H4 (cell line): ENCODE data around the gene FBXW7. TPM values are rescaled to one million over a fixed set of nuclear protein-coding genes. Genes with fewer than 3 reads are reported as not detected.
"Not testable (repeated sequence)": the region's sequence is repeated elsewhere in the genome, so short reads cannot be mapped to it uniquely, and the experiment has no call there.

ENCODE experiments used
- DNase-seq: peaks from one replicate; pipeline ENCODE4 v3.0.0-alpha.2; 2015; ENCODE audit warnings: low spot score
- total RNA-seq: library from RNA; depleted of rRNA; stranded (reverse); fragments of >200 nt; shearing (Covaris generic); gene quantifications from 2 replicates; pipeline ENCODE4 v1.2.3, GENCODE V29; 2014

The FBXW7 gene
- total RNA-seq, 1 experiment from 2014 or later, result 17.9 TPM

- no peak for DNase-seq
These were observed 9.2 kb upstream of the FBXW7 start for GRCh38 chr4:152545088-152545487.

GRCh38 chr4:152544533-152544932, 8.6 kb upstream of the FBXW7 start:
- not testable (repeated sequence) for DNase-seq

- DNase-seq, result no peak
These were observed 5.0 kb upstream of the FBXW7 start for GRCh38 chr4:152540941-152541340.

- no peak for DNase-seq
These were observed 4.4 kb upstream of the FBXW7 start for GRCh38 chr4:152540293-152540674.

- DNase-seq, result no peak
These were observed 3.8 kb upstream of the FBXW7 start for GRCh38 chr4:152539556-152540292.

GRCh38 chr4:152537881-152538280, 2.0 kb upstream of the FBXW7 start:
- DNase-seq, result no peak

- peak; percentile 21 for DNase-seq
These were observed 772 bp upstream of the FBXW7 start for GRCh38 chr4:152536545-152537182.

GRCh38 chr4:152535360-152535902, 461 bp downstream of the FBXW7 start:
- DNase-seq, result no peak

- DNase-seq, result no peak
These were observed 1.1 kb downstream of the FBXW7 start for GRCh38 chr4:152534541-152535359.

- DNase-seq, result no peak
These were observed 4.4 kb downstream of the FBXW7 start for GRCh38 chr4:152531479-152531878.

- no peak for DNase-seq
These were observed 5.3 kb downstream of the FBXW7 start for GRCh38 chr4:152530600-152530999.

GRCh38 chr4:152529880-152530279, 6.0 kb downstream of the FBXW7 start:
- no peak for DNase-seq

- DNase-seq, result no peak
These were observed 7.8 kb downstream of the FBXW7 start for GRCh38 chr4:152528060-152528459.

GRCh38 chr4:152525878-152526277, 10.0 kb downstream of the FBXW7 start:
- DNase-seq, result no peak

GRCh38 chr4:152524427-152524826, 11.5 kb downstream of the FBXW7 start:
- no peak for DNase-seq

GRCh38 chr4:152523731-152524130, 12.2 kb downstream of the FBXW7 start:
- DNase-seq, result no peak

- no peak for DNase-seq
These were observed 13.1 kb downstream of the FBXW7 start for GRCh38 chr4:152522754-152523153.

- no peak for DNase-seq
These were observed 13.6 kb downstream of the FBXW7 start for GRCh38 chr4:152522245-152522644.

- no peak for DNase-seq
These were observed 19.7 kb downstream of the FBXW7 start for GRCh38 chr4:152516156-152516555.

GRCh38 chr4:152515678-152516077, 20.2 kb downstream of the FBXW7 start:
- DNase-seq, result no peak

GRCh38 chr4:152514356-152514755, 21.5 kb downstream of the FBXW7 start:
- no peak for DNase-seq

GRCh38 chr4:152513078-152513477, 22.8 kb downstream of the FBXW7 start:
- DNase-seq, result no peak
